Nephron progenitor cell (in vitro differentiated cells): Measurements from ENCODE around the gene SGPP2.

ENCODE experiments used
- DNase-seq: peaks from one replicate; pipeline ENCODE4 v3.0.0; 2021
- H3K27ac Mint-ChIP-seq: 2 replicates; pipeline ENCODE4 v1.8.0; 2021; ENCODE audit warnings: mild to moderate bottlenecking, moderate library complexity, mixed read lengths
- H3K27me3 Mint-ChIP-seq: 2 replicates; pipeline ENCODE4 v1.8.0; 2021; ENCODE audit warnings: mild to moderate bottlenecking, low read depth, mixed read lengths; ENCODE audit not compliant: poor library complexity
- H3K36me3 Mint-ChIP-seq: 2 replicates; pipeline ENCODE4 v1.8.0; 2021; ENCODE audit warnings: low read depth, mixed read lengths
- H3K4me1 Mint-ChIP-seq: 2 replicates; pipeline ENCODE4 v1.8.0; 2021; ENCODE audit warnings: mixed read lengths
- H3K4me3 Mint-ChIP-seq: 2 replicates; pipeline ENCODE4 v1.8.0; 2021; ENCODE audit warnings: mild to moderate bottlenecking, moderate library complexity, mixed read lengths
- H3K9me3 Mint-ChIP-seq: 2 replicates; pipeline ENCODE4 v1.8.0; 2021; ENCODE audit warnings: mild to moderate bottlenecking, moderate library complexity, mixed read lengths
- TF ChIP-seq, protein P1 (sequence below): fragments of 200-600 bp; sonication (generic); IDR thresholded peaks from 2 replicates; pipeline ENCODE4 v1.5.0; 2021; ENCODE audit warnings: antibody characterized with exemption

Gene SGPP2

DNA sequence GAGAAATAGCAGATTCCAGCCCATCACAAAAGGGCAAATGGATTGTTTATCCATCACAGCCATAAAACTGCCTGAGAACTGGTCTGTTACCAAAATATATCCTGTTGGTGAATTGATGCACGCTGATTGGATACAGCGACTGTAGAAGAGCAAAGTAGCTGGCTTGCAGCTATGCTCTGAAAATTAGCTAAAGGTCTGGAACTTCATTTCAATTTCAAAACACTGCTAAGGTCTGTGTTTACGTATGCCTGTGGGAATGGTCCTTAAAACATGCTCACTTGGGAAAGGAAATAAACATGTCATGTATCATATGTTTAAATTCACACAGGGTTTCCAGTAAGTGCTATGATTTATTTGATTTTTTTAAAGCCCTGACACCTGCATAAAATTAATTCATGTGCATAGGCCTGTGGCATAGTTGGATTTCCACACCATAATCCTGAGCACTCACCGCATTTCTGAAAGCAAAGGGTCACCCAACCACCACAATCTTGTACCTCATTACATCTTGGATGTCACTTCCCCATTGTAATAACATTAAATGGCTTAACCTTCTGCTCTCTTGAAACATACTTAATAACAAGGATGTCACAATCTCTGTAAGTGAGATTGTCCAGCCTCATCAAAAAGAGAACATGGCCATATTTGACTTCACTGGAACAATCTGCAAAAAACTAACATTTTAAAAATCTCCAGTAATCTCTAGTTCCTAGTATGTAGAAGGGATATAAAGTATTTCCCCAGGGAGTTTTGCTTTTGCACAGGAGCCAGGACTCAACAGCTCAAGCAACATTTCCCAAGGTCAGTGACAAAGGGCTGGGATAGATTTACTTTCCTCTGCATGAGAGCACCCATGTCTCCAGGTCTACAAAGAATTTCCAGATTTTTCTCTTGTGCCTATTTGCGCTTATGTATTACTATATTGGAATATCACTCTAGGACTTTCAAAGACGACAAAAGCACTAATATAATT, 121.8 kb downstream of the SGPP2 start:
- TF ChIP-seq, protein P1, sequence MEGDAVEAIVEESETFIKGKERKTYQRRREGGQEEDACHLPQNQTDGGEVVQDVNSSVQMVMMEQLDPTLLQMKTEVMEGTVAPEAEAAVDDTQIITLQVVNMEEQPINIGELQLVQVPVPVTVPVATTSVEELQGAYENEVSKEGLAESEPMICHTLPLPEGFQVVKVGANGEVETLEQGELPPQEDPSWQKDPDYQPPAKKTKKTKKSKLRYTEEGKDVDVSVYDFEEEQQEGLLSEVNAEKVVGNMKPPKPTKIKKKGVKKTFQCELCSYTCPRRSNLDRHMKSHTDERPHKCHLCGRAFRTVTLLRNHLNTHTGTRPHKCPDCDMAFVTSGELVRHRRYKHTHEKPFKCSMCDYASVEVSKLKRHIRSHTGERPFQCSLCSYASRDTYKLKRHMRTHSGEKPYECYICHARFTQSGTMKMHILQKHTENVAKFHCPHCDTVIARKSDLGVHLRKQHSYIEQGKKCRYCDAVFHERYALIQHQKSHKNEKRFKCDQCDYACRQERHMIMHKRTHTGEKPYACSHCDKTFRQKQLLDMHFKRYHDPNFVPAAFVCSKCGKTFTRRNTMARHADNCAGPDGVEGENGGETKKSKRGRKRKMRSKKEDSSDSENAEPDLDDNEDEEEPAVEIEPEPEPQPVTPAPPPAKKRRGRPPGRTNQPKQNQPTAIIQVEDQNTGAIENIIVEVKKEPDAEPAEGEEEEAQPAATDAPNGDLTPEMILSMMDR, result no peak
- Mint-ChIP-seq H3K4me3 (no peak overlapping the region), H3K27me3 (peaks cover 5% of the 10 kb centered on the region), H3K9me3 (no peaks in the 10 kb centered on the region), H3K4me1 (peaks cover 36% of the 10 kb centered on the region), H3K27ac (peak overlapping the region; percentile 52), H3K36me3 (no peaks in the 10 kb centered on the region)
- no peak for DNase-seq

DNA sequence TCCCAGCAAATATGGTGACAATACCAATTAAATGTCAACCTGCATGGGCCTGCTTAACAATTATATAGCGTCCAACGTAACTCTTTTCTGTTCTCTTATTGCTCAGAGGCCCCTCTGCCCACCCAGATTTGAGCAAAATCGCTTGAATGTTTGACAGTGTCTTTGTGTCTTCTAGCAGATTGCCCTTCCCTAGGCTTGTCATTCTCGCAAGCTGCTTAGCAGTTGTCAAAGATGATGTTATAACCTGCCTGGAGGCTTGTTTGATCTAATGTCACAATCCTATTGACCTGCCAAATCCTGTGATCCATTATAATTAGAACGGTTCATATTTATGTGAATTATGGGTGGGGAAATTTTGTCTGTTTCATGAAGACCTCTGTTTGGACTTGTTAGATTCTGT, 122.7 kb downstream of the SGPP2 start:
- Mint-ChIP-seq H3K27ac (peak overlapping the region; percentile 52), H3K4me1 (peaks cover 36% of the 10 kb centered on the region), H3K36me3 (no peaks in the 10 kb centered on the region), H3K27me3 (peaks cover 7% of the 10 kb centered on the region), H3K4me3 (no peak overlapping the region), H3K9me3 (no peaks in the 10 kb centered on the region)
- DNase-seq, result no peak
- TF ChIP-seq, protein P1, result no peak

DNA sequence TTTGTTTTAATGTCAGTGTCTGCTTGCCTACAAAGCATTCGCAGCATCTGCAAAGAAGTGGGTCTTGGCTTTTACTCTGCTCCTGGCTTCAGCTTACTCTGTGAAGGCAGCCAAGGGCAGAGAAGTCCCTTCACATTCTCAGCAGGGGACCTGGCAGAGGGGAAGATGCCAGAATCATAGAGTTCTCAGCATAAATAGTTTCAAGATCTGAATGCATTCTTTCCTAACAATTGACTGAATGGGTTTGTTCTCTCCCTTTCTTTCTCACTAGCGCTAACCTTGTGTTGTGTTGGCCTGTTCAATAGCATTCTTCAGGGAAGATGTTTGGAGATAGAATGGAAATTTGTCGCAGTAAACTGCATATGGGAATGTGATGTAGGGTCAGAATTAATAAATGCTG, 124.6 kb downstream of the SGPP2 start:
- TF ChIP-seq, protein P1, result no peak
- Mint-ChIP-seq H3K4me1 (peaks cover 40% of the 10 kb centered on the region), H3K27me3 (peaks cover 3% of the 10 kb centered on the region), H3K9me3 (no peaks in the 10 kb centered on the region), H3K27ac (no peak overlapping the region), H3K36me3 (no peaks in the 10 kb centered on the region), H3K4me3 (no peak overlapping the region)
- DNase-seq, result no peak

DNA sequence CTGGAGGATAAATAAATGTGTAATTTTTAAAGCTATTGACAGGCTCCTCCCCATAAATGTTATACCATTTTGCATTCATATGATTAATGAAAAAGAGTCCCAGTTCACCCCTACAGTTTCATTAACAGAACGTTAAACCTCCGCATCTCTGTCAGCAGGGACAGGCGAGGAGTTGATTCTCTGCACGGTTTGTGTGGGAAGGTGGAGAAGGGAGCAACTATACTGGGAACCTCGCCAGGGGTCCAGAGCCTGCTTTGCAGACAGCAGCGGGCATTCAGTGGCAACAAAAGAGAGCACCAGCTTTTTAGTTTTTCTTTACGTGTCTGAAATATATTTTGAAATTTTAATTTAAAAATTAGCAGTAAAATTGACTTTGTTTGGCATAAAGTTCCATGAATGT, 130.2 kb downstream of the SGPP2 start:
- Mint-ChIP-seq H3K4me3 (no peak overlapping the region), H3K27me3 (peaks cover 7% of the 10 kb centered on the region)

DNA sequence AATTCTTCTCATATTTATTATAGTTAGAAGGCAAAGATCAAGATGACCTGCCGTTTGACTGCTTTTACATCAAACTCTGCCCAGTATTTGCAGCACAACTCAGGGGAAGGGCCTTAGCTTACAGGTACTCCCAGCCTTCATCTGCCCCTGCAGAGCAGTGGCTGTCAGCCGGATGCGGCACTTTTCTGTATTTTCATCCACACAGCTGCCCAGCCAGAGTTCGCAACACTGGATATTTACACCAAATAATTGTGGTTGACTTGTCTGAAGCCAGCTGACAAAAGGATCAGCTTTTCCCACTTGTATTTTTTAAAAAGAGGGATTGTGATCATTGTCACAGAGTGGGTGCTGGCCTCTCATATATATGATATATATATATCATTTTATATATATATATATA, 136.8 kb downstream of the SGPP2 start:
- Mint-ChIP-seq H3K9me3 (peaks cover 3% of the 10 kb centered on the region), H3K4me3 (no peak overlapping the region), H3K36me3 (peaks cover 11% of the 10 kb centered on the region), H3K4me1 (peaks cover 41% of the 10 kb centered on the region), H3K27me3 (peaks cover 7% of the 10 kb centered on the region), H3K27ac (no peak overlapping the region)
- TF ChIP-seq, protein P1, result no peak
- no peak for DNase-seq

More for the DNA sequence above, 130.2 kb downstream of the SGPP2 start:
- H3K27ac Mint-ChIP-seq, result no peak overlapping the region
- H3K9me3 Mint-ChIP-seq, result peaks cover 3% of the 10 kb centered on the region
- TF ChIP-seq, protein P1, result no peak
- H3K4me1 Mint-ChIP-seq, result peaks cover 12% of the 10 kb centered on the region
- no peak for DNase-seq
- peaks cover 7% of the 10 kb centered on the region for H3K36me3 Mint-ChIP-seq
